Panc1 (cell line): Measurements from ENCODE around the gene ITPKB. TPM values are rescaled to one million over a fixed set of nuclear protein-coding genes. Genes with fewer than 3 reads are reported as not detected.

ENCODE experiments used
- ATAC-seq: fragments of 200-7000 bp; cut with Tn5 transposase; 2 replicates; pipeline ENCODE4 v1.9.1; 2020; ENCODE audit warnings: mild to moderate bottlenecking, moderate library complexity
- BruUV-seq: library from RNA; stranded (reverse); fragments of 400-500 nt; replicated peaks from 2 replicates; lab custom pipeline; 2021; lab: Mats Ljungman, UMichigan
- CTCF ChIA-PET: fragments of 300-600 bp; sonication (Branson Sonifier 250); formaldehyde crosslinking; loops from one replicate; lab custom pipeline; 2022; ENCODE audit warnings: antibody characterized with exemption; lab: Charles Lee
- POLR2A ChIA-PET: fragments of 300-600 bp; sonication (Branson Sonifier 250); formaldehyde crosslinking; loops from one replicate; lab custom pipeline; 2022; ENCODE audit warnings: antibody characterized with exemption; lab: Charles Lee
- DNase-seq: peaks from one replicate; pipeline ENCODE4 v3.0.0-alpha.2; 2010; ENCODE audit warnings: low read depth, low spot score
- H3K27ac ChIP-seq: 2 replicates; pipeline ENCODE4 v1.5.1; 2011; ENCODE audit warnings: mild to moderate bottlenecking, low read length, inconsistent platforms
- H3K27me3 ChIP-seq: fragments of 200-500 bp; sonication (Bioruptor generic); 2 replicates; pipeline ENCODE4 v1.6.0; 2014; ENCODE audit warnings: low read length, inconsistent platforms; ENCODE audit not compliant: control insufficient read depth, insufficient read depth
- H3K36me3 ChIP-seq: fragments of 200-500 bp; sonication (Bioruptor generic); 2 replicates; pipeline ENCODE4 v1.5.1; 2014; ENCODE audit warnings: inconsistent platforms, mild to moderate bottlenecking, low read length, moderate library complexity; ENCODE audit not compliant: control insufficient read depth, insufficient read depth
- H3K4me1 ChIP-seq: 2 replicates; pipeline ENCODE4 v1.5.1; 2011; ENCODE audit warnings: inconsistent platforms, mild to moderate bottlenecking, low read length, moderate library complexity; ENCODE audit not compliant: control insufficient read depth, insufficient read depth
- H3K4me3 ChIP-seq, 2 experiments: 2 replicates each; pipeline ENCODE4 v1.5.1; 2011 to 2012; ENCODE audit warnings: low read depth in 2 of 2, low read length in 2 of 2, mild to moderate bottlenecking in 2 of 2, inconsistent platforms in 1 of 2, moderate library complexity in 1 of 2
- H3K9me3 ChIP-seq: fragments of 200-500 bp; sonication (Bioruptor generic); 2 replicates; pipeline ENCODE4 v1.5.1; 2014; ENCODE audit warnings: low read depth, mild to moderate bottlenecking, inconsistent platforms, low read length, moderate library complexity; ENCODE audit not compliant: control insufficient read depth, insufficient read depth
- POLR2AphosphoS5 ChIP-seq: IDR thresholded peaks from 2 replicates; pipeline ENCODE4 v1.6.1; 2012; ENCODE audit warnings: mild to moderate bottlenecking, low read depth, low read length, moderate library complexity
- SIN3A ChIP-seq: IDR thresholded peaks from 2 replicates; pipeline ENCODE4 v1.6.1; 2012; ENCODE audit warnings: low read depth, mild to moderate bottlenecking, low read length, moderate library complexity, borderline replicate concordance; ENCODE audit not compliant: insufficient read depth
- TCF7L2 ChIP-seq: IDR thresholded peaks from 2 replicates; pipeline ENCODE4 v1.6.1; 2011; ENCODE audit warnings: mild to moderate bottlenecking, low read depth, low read length, inconsistent platforms
- in situ Hi-C: cut with HindIII; loops from 2 replicates; pipeline ENCODE4 v1.10.0; 2016; ENCODE audit warnings: low sequenced_read_pairs, low pct_unique_long_range_greater_than_20kb
- intact Hi-C: fragments of 100-400 bp; cut with micrococcal nuclease; formaldehyde crosslinking; loops from one replicate; pipeline ENCODE4 v1.10.0; 2022; ENCODE audit not compliant: unreplicated experiment
- total RNA-seq: library from RNA; stranded (reverse); gene quantifications from one replicate; pipeline ENCODE4 v1.2.1, GENCODE V29; 2021; ENCODE audit not compliant: unreplicated experiment
- TF ChIP-seq, protein P1 (sequence below): fragments of 450-650 bp; IDR thresholded peaks from 2 replicates; pipeline ENCODE4 v1.5.1; 2017; ENCODE audit warnings: mild to moderate bottlenecking
- TF ChIP-seq, protein P2 (sequence below), 2 experiments: IDR thresholded peaks; 2 replicates each; pipeline ENCODE4 v1.6.1; 2011 to 2012; ENCODE audit warnings: low read depth in 2 of 2, control low read depth in 1 of 2, low read length in 1 of 2, mild to moderate bottlenecking in 1 of 2, moderate library complexity in 1 of 2; ENCODE audit not compliant: insufficient read depth in 1 of 2

Gene ITPKB
- total RNA-seq, 1 experiment from 2014 or later: 10.9 TPM

DNA sequence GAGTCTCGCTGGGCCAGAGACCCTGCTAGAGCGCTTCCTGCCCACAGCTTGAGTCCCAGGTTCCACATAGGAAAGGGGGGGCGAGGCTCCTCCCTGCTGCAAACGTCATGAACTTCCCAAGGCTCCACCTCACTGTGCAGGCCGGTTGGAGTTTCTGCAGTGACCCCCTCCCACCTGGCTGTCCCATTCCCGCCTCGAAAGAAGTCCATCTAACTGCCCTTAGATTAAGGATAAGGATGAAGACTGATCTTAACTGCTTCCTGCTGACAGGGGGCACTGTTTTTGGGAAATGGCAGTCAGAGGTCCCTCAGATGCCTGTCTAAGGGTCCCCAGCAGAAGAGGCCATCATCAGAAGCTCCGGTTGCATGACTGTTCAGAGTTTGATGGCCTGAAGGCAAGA, 127.8 kb downstream of the ITPKB start:
- in situ Hi-C loops (no loop called here), intact Hi-C loops (no loop called here)
- no peak overlapping the region for H3K27ac ChIP-seq
- no peaks in the 10 kb centered on the region for H3K36me3 ChIP-seq
- ATAC-seq (no peak), DNase-seq (no peak)
- no TSS peak for BruUV-seq
- TF ChIP-seq, protein P1, sequence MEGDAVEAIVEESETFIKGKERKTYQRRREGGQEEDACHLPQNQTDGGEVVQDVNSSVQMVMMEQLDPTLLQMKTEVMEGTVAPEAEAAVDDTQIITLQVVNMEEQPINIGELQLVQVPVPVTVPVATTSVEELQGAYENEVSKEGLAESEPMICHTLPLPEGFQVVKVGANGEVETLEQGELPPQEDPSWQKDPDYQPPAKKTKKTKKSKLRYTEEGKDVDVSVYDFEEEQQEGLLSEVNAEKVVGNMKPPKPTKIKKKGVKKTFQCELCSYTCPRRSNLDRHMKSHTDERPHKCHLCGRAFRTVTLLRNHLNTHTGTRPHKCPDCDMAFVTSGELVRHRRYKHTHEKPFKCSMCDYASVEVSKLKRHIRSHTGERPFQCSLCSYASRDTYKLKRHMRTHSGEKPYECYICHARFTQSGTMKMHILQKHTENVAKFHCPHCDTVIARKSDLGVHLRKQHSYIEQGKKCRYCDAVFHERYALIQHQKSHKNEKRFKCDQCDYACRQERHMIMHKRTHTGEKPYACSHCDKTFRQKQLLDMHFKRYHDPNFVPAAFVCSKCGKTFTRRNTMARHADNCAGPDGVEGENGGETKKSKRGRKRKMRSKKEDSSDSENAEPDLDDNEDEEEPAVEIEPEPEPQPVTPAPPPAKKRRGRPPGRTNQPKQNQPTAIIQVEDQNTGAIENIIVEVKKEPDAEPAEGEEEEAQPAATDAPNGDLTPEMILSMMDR: no peak
- TF ChIP-seq, protein P2, sequence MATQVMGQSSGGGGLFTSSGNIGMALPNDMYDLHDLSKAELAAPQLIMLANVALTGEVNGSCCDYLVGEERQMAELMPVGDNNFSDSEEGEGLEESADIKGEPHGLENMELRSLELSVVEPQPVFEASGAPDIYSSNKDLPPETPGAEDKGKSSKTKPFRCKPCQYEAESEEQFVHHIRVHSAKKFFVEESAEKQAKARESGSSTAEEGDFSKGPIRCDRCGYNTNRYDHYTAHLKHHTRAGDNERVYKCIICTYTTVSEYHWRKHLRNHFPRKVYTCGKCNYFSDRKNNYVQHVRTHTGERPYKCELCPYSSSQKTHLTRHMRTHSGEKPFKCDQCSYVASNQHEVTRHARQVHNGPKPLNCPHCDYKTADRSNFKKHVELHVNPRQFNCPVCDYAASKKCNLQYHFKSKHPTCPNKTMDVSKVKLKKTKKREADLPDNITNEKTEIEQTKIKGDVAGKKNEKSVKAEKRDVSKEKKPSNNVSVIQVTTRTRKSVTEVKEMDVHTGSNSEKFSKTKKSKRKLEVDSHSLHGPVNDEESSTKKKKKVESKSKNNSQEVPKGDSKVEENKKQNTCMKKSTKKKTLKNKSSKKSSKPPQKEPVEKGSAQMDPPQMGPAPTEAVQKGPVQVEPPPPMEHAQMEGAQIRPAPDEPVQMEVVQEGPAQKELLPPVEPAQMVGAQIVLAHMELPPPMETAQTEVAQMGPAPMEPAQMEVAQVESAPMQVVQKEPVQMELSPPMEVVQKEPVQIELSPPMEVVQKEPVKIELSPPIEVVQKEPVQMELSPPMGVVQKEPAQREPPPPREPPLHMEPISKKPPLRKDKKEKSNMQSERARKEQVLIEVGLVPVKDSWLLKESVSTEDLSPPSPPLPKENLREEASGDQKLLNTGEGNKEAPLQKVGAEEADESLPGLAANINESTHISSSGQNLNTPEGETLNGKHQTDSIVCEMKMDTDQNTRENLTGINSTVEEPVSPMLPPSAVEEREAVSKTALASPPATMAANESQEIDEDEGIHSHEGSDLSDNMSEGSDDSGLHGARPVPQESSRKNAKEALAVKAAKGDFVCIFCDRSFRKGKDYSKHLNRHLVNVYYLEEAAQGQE (IDR thresholded peaks at IDR 0.05; ENCODE audit: insufficient read depth in 1 of 2, low read depth in 2 of 2, low read length in 1 of 2): no peak
- no peak for TF ChIP-seq TCF7L2
- no peak for TF ChIP-seq POLR2AphosphoS5
- no peak for TF ChIP-seq SIN3A
- no peaks in the 10 kb centered on the region for H3K9me3 ChIP-seq
- ChIA-PET CTCF (no interaction called here), POLR2A (no interaction called here)
- H3K4me1 ChIP-seq: no peaks in the 10 kb centered on the region
- no peak overlapping the region for H3K4me3 ChIP-seq
- H3K27me3 ChIP-seq: peaks cover 11% of the 10 kb centered on the region

DNA sequence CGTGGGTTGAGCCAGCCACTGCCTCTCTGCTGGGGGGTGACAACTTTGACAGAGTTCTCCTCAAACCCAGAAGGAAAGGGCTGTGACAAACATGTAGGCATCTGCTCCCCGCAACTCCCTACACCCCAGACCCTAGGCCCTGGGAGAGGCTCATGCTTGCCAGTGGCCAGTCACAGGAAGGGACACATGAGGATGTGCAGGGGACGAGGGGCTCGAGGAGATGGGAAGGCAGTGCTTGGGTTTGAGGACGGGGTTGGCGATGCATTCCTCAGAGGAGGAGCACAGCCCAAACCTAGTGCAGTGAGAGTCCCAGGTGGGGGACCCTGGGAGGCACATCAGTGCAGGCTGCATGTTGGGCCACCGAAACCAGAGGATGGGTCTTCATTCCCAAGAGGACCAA, 128.4 kb downstream of the ITPKB start:
- Histone ChIP-seq H3K4me1 (no peaks in the 10 kb centered on the region), H3K4me3 (no peak overlapping the region), H3K9me3 (no peaks in the 10 kb centered on the region), H3K27ac (no peak overlapping the region), H3K36me3 (no peaks in the 10 kb centered on the region), H3K27me3 (peaks cover 11% of the 10 kb centered on the region)
- intact Hi-C loops (no loop called here), in situ Hi-C loops (no loop called here)
- DNase-seq (no peak), ATAC-seq (no peak)
- TF ChIP-seq, protein P2 (IDR thresholded peaks at IDR 0.05; ENCODE audit: insufficient read depth in 1 of 2, low read depth in 2 of 2, low read length in 1 of 2): no peak
- TF ChIP-seq POLR2AphosphoS5 (no peak), TCF7L2 (no peak), SIN3A (no peak)
- TF ChIP-seq, protein P1: no peak
- POLR2A ChIA-PET: no interaction called here
- CTCF ChIA-PET: interaction anchor here (1.3 kb wide), 1 partner anchor 16 kb away, joined by 3 read pairs; no protein-coding TSS in a partner anchor
- BruUV-seq: no TSS peak
